T-helper 17 cell (primary cell): ENCODE measurements around the gene RHOF. TPM values are rescaled to one million over a fixed set of nuclear protein-coding genes. Genes with fewer than 3 reads are reported as not detected.

Source experiments
- ATAC-seq: fragments of 150-1000 bp; cut with Tn5 transposase; 2 replicates; pipeline ENCODE4 v1.10.0; 2021; ENCODE audit warnings: mild to moderate bottlenecking, moderate library complexity
- DNase-seq, 3 donors: peaks; one replicate each; pipeline versions ENCODE4 v3.0.0 to v3.0.0-alpha.2; 2020 to 2021
- H3K9me3 ChIP-seq: one replicate; pipeline ENCODE4 v1.7.0; 2013; ENCODE audit warnings: low read length, mild to moderate bottlenecking; ENCODE audit not compliant: control insufficient read depth, poor library complexity, severe bottlenecking
- H3K27ac Mint-ChIP-seq: one replicate; pipeline ENCODE4 v1.8.0; 2022; ENCODE audit warnings: mild to moderate bottlenecking, moderate library complexity, mixed read lengths
- H3K27me3 Mint-ChIP-seq: one replicate; pipeline ENCODE4 v1.8.0; 2022; ENCODE audit warnings: mixed read lengths
- H3K36me3 Mint-ChIP-seq: one replicate; pipeline ENCODE4 v1.8.0; 2022; ENCODE audit warnings: low read depth, mixed read lengths
- H3K4me1 Mint-ChIP-seq: one replicate; pipeline ENCODE4 v1.8.0; 2022; ENCODE audit warnings: mild to moderate bottlenecking, mixed read lengths
- H3K4me3 Mint-ChIP-seq: one replicate; pipeline ENCODE4 v1.8.0; 2022; ENCODE audit warnings: mild to moderate bottlenecking, moderate library complexity, mixed read lengths
- total RNA-seq, 4 donors: library from RNA in 2 of 4; stranded (reverse) in 2 of 4; gene quantifications; one replicate each; pipeline ENCODE4 v1.2.3 and lab custom pipeline; 2022 to 2026

RHOF gene
- total RNA-seq, 2 donors from 2014 or later: 121 to 122 TPM

DNA sequence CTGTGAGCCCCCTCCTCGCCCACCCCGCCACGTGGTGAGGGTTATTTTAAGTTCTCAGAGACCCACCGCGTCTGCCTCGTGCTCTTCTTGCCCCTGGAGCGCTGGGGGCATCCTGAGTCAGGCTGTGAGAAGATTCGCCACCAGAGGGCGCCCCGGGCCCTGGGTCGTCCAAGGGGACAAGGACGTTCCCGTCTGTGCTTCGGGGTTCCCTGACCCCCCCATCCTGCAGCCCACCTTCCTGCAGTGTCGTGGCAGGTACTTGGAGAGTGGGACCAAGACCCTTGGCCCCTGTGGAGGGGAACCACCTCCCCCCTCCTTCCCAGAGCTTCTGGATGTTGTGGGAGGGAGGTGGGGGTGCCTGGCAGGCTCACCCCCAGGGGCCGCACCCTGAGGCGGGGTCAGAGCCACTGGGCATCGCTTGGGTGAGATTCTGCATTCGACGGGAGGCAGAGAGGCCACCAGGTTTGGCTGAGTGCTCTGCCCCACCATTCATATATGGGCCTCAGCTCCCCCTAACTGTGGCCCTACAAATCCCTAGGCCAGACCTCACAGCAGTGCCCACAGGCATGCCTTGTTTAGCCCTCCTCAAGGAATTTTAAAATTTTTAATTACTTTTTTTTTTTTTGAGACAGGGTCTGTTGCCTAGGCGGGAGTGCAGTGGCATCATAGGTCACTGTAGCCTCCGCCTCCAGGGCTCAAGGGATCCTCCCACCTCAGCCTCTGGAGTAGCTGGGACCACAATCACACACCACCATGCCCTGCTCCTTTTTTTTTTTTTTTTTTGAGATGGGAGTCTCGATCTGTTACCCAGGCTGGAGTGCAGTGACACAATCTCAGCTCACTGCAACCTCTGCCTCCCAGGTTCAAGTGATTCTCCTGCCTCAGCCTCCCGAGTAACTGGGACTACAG, 17.0 kb downstream of the RHOF start:
- Mint-ChIP-seq H3K27me3 (no peaks in the 10 kb centered on the region), H3K27ac (peak overlapping the region; percentile 90), H3K4me1 (peaks cover 18% of the 10 kb centered on the region), H3K36me3 (no peaks in the 10 kb centered on the region), H3K4me3 (peak overlapping the region; percentile 15)
- peak; percentile 80 for ATAC-seq
- DNase-seq: peak; percentile 77 to 94 (median 83)
- H3K9me3 ChIP-seq: no peaks in the 10 kb centered on the region

DNA sequence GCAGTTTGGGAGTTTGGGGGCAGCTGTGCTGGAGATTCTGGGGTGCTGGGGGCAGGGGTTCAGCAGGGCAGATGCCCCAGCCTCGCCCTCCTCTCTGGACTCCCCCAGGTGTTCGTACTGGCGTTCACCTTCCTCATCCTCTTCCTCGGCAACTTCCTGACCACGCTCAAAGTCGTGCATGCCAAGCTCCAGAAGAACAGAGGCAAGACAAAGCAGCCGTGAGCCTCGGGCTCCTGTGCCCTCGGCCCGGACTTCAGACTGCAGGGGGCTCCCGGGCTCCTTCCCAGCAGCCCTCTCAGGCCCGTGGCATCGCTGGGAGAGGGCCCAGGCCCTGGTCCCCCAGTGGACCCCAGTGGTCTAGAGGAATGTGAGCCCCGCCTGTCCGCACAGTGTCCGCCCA, 18.0 kb downstream of the RHOF start:
- no peaks in the 10 kb centered on the region for H3K9me3 ChIP-seq
- DNase-seq: no peak
- ATAC-seq: no peak
- peaks cover 17% of the 10 kb centered on the region for H3K4me1 Mint-ChIP-seq
- H3K27ac Mint-ChIP-seq: no peak overlapping the region
- H3K27me3 Mint-ChIP-seq: no peaks in the 10 kb centered on the region
- no peak overlapping the region for H3K4me3 Mint-ChIP-seq
- H3K36me3 Mint-ChIP-seq: no peaks in the 10 kb centered on the region

DNA sequence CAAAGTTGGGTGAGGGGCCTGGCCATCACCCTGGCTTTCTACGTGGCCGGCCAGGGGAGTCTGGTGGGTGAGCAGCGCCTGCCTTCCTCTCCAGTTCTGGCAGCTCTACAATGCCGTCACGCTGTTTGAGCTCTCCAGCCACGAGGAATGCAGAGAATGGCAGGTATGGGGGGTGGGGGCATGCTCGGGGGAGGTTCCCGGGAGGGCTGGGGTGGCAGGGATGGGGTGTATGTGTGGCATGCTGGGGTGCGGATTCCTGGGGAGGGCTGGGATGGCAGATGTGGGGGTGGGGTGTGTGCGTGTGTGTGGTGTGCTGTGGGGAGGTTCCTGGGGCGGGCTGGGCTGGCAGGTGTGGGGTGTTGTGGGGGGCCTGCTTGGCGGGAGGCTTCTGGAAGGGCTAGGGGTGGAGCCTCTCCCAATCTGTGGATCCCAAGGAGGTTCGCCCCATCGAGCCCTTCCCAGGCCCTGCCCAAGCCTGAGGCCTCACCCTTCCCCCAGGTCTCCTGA, 18.5 kb downstream of the RHOF start:
- H3K27me3 Mint-ChIP-seq: no peaks in the 10 kb centered on the region
- H3K9me3 ChIP-seq: no peaks in the 10 kb centered on the region
- no peak overlapping the region for H3K4me3 Mint-ChIP-seq
- DNase-seq (no peak), ATAC-seq (no peak)
- H3K36me3 Mint-ChIP-seq: no peaks in the 10 kb centered on the region
- H3K4me1 Mint-ChIP-seq: peaks cover 14% of the 10 kb centered on the region
- H3K27ac Mint-ChIP-seq: no peak overlapping the region

GRCh38 chr12:121773011-121773777, 20.3 kb downstream of the RHOF start:
- Mint-ChIP-seq H3K4me3 (peak overlapping the region; percentile 28), H3K36me3 (no peaks in the 10 kb centered on the region), H3K4me1 (peaks cover 11% of the 10 kb centered on the region), H3K27me3 (no peaks in the 10 kb centered on the region), H3K27ac (no peak overlapping the region)
- peak; percentile 63 to 70 (median 68) for DNase-seq
- peak; percentile 87 for ATAC-seq
- H3K9me3 ChIP-seq: no peaks in the 10 kb centered on the region

GRCh38 chr12:121770813-121771625, 22.5 kb downstream of the RHOF start:
- Mint-ChIP-seq H3K36me3 (no peaks in the 10 kb centered on the region), H3K4me1 (peaks cover 9% of the 10 kb centered on the region), H3K27ac (no peak overlapping the region), H3K27me3 (no peaks in the 10 kb centered on the region), H3K4me3 (no peak overlapping the region)
- ATAC-seq (no peak), DNase-seq (no peak)
- H3K9me3 ChIP-seq: no peaks in the 10 kb centered on the region

DNA sequence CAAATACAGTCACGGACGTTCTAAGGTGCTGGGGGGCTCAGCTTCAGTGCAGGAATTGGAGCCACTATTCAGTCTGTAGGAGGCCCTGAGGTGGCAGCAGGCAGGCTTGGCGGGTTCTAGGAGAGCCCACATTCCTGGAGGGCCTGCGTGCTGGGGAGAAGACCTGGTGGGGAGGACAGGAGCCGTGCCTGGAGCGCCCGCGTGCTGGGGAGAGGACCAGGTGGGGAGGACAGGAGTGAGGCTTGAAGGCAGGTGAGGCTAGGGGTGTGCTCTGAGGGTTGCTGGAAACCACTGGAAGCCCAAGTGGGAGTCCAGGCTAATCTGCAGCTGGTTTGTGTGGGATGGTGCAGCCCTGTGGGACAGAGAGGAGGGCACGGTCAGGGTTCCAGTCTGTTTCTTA, 23.1 kb downstream of the RHOF start:
- no peaks in the 10 kb centered on the region for H3K9me3 ChIP-seq
- Mint-ChIP-seq H3K4me1 (peaks cover 9% of the 10 kb centered on the region), H3K4me3 (no peak overlapping the region), H3K36me3 (no peaks in the 10 kb centered on the region), H3K27ac (no peak overlapping the region), H3K27me3 (no peaks in the 10 kb centered on the region)
- ATAC-seq (no peak), DNase-seq (no peak)

DNA sequence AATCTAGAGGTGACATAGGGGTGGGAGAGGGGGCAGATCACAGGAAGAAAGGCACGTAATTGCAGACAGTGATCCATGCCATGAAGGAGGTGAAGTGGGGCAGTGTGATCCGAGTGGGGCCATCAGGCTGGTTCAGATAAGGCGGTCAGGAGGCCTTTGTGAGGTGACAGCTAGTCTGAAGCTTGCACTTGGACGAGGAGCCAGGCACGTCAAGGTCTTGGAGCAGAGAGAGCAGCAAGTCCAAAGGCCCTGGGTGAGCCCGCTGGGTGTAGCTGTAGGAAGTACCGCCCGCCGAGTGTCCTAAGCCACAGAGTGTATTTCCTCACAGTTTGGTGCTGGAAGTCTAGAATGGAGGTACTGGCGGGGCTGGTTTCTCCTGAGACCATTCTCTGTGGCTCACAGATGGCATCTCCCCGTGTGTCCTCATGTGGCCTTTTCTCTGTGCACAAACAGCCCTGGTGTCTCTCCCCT, 23.6 kb downstream of the RHOF start:
- Mint-ChIP-seq H3K36me3 (no peaks in the 10 kb centered on the region), H3K4me1 (peaks cover 9% of the 10 kb centered on the region), H3K27ac (no peak overlapping the region), H3K27me3 (no peaks in the 10 kb centered on the region), H3K4me3 (no peak overlapping the region)
- H3K9me3 ChIP-seq: no peaks in the 10 kb centered on the region
- ATAC-seq: no peak
- DNase-seq: no peak

- no peak for ATAC-seq
- no peaks in the 10 kb centered on the region for H3K9me3 ChIP-seq
- Mint-ChIP-seq H3K36me3 (no peaks in the 10 kb centered on the region), H3K4me3 (no peak overlapping the region), H3K27me3 (no peaks in the 10 kb centered on the region), H3K27ac (no peak overlapping the region), H3K4me1 (peaks cover 9% of the 10 kb centered on the region)
- DNase-seq: no peak
Observed at GRCh38 chr12:121769297-121769830, 24.1 kb downstream of the RHOF start.

GRCh38 chr12:121767525-121768016, 25.9 kb downstream of the RHOF start:
- Mint-ChIP-seq H3K27me3 (no peaks in the 10 kb centered on the region), H3K36me3 (no peaks in the 10 kb centered on the region), H3K4me3 (no peak overlapping the region), H3K27ac (no peak overlapping the region), H3K4me1 (peaks cover 3% of the 10 kb centered on the region)
- DNase-seq (no peak), ATAC-seq (no peak)
- H3K9me3 ChIP-seq: no peaks in the 10 kb centered on the region

DNA sequence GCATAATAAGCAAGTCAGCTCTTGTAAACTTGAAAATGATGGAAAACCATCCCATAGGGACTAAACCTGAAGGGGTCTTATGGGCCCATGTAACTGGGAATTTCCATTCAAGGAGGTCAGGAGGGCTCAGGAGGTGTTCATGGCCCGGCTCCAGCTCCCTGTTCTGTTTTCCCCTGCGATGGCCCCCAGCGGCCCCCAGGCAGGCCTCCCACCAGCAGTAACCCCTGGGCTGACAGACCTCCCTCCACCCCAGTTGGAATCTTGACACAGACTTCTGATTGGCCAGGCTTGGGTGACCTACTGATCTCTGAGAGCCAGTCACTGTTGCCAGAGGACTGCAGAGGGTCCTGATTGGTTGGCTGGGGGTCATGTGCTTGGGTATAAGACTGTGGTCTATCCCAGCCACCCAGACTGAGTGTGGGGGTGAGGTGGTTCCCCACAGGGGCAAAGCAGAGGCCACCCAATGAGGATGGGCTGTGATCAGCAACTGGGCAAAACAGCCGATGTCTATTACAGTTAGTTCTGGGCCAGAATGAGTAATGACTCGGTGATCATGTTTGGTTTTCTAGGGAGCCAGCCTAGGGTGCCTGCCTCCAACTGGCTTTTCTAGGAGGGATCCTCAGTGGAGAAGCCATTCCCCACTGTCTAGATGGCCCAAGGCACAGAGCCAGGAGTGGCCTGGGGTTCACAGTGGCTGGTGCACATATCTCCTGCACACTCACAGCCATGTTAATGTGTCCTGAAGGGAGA, 27.0 kb downstream of the RHOF start:
- H3K4me3 Mint-ChIP-seq: no peak overlapping the region
- no peak for ATAC-seq
- H3K4me1 Mint-ChIP-seq: no peaks in the 10 kb centered on the region
- no peak for DNase-seq
- no peaks in the 10 kb centered on the region for H3K36me3 Mint-ChIP-seq
- no peaks in the 10 kb centered on the region for H3K9me3 ChIP-seq
- H3K27ac Mint-ChIP-seq: no peak overlapping the region
- H3K27me3 Mint-ChIP-seq: no peaks in the 10 kb centered on the region

DNA sequence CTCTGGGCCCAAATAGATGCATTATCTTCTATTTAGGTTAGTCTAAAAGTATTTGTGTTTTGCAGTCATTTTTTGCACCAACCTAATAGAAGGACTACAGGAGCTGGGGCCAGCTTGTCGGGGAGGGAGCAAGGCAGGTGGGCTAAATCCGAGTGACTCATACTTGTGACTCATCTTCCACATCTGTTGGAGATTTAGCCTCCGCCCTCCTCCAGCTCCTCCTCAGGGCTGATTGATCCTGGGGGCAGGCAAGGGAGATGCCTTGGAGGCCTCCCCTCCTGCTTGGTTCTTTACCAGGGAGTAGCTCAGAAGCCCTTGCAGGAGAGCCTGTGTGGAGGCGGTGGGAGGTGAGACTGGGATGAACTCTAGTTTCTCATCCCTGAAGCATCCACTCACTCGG, 27.9 kb downstream of the RHOF start:
- DNase-seq: no peak
- H3K27ac Mint-ChIP-seq: no peak overlapping the region
- H3K4me1 Mint-ChIP-seq: no peaks in the 10 kb centered on the region
- H3K27me3 Mint-ChIP-seq: no peaks in the 10 kb centered on the region
- no peaks in the 10 kb centered on the region for H3K9me3 ChIP-seq
- no peaks in the 10 kb centered on the region for H3K36me3 Mint-ChIP-seq
- no peak overlapping the region for H3K4me3 Mint-ChIP-seq
- no peak for ATAC-seq

DNA sequence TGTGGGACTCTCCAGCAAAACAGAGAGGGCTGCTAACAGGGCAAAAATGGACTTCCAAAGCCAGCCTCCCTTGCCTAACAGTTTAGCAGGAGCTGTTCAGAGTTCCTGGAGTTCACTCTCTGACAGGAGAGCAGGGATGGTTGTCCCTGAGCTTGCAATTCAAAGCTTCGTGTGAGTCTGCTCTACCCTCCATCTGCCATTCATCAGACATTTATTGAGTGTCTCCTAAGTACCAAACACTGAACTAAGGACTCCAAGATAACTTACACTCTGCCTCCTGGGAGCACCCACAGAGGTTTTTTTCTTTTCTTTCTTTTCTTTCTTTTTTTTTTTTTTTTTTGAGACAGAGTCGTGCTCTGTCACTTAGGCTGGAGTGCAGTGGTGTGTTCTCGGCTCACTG, 28.7 kb downstream of the RHOF start:
- no peak for DNase-seq
- Mint-ChIP-seq H3K4me1 (no peaks in the 10 kb centered on the region), H3K36me3 (no peaks in the 10 kb centered on the region), H3K27ac (no peak overlapping the region), H3K27me3 (no peaks in the 10 kb centered on the region), H3K4me3 (no peak overlapping the region)
- no peaks in the 10 kb centered on the region for H3K9me3 ChIP-seq
- no peak for ATAC-seq
